Measurements from ENCODE around the gene BCR. TPM values are rescaled to one million over a fixed set of nuclear protein-coding genes. Genes with fewer than 3 reads are reported as not detected.
A peak's percentile ranks its signal among the peaks of the same experiment; 100 is the strongest.

Gene BCR
- total RNA-seq, 1 donor from 2014 or later, result 57.2 TPM

DNA sequence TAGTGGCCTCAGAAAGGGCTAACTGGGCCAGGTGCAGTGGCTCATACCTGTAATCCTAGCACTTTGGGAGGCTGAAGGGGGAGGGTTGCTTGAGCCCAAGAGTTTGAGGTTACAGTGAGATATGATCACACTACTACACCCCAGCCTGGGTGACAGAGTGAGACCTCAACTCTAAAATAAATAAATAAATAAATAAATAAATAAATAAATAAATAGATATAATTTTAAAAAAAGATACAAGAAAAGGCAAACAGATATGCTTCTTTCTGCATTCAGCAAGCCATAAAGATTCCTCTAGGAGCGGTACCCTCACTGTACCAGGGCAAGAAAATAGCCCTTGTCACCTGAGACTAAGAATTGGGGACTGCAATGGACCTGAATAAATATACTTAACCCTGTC is 37.2 kb upstream of the BCR start:
- H3K27ac ChIP-seq, result no peak overlapping the region

DNA sequence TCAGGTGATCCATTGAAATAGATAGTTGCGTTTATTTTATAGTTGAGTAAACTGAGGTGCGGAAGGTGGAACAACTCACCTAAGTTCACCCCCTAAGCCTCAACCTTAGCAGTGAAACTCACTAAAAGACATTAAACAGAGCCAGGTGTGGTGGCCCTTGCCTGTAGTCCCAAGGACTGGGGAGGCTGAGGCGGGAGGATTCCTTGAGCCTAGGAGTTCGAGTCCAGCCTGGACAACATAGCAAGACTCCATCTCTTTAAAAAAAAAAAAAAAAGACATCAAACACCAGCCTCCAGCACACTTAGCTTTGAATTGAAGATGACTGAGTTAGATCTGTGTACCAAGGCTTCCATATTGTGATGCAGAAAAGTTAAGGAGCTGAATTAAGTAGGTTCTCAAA is 35.9 kb upstream of the BCR start:
- DNase-seq (no peak), ATAC-seq (no peak)
- H3K27me3 ChIP-seq (ENCODE audit: low read depth), result no peaks in the 10 kb centered on the region
- no peak overlapping the region for H3K4me3 ChIP-seq
- H3K27ac ChIP-seq, result peak overlapping the region; percentile 71
- TF ChIP-seq, protein P1, sequence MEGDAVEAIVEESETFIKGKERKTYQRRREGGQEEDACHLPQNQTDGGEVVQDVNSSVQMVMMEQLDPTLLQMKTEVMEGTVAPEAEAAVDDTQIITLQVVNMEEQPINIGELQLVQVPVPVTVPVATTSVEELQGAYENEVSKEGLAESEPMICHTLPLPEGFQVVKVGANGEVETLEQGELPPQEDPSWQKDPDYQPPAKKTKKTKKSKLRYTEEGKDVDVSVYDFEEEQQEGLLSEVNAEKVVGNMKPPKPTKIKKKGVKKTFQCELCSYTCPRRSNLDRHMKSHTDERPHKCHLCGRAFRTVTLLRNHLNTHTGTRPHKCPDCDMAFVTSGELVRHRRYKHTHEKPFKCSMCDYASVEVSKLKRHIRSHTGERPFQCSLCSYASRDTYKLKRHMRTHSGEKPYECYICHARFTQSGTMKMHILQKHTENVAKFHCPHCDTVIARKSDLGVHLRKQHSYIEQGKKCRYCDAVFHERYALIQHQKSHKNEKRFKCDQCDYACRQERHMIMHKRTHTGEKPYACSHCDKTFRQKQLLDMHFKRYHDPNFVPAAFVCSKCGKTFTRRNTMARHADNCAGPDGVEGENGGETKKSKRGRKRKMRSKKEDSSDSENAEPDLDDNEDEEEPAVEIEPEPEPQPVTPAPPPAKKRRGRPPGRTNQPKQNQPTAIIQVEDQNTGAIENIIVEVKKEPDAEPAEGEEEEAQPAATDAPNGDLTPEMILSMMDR (IDR thresholded peaks at IDR 0.05), result no peak
- H3K9me3 ChIP-seq, result no peaks in the 10 kb centered on the region
- peaks cover 59% of the 10 kb centered on the region for H3K4me1 ChIP-seq
- H3K36me3 ChIP-seq, result no peaks in the 10 kb centered on the region
- intact Hi-C loops (cut with DNase I), result no loop called here

More for the DNA sequence above, 37.2 kb upstream of the BCR start:
- TF ChIP-seq, protein P1 (IDR thresholded peaks at IDR 0.05), result no peak
- ATAC-seq (no peak), DNase-seq (no peak)
- Histone ChIP-seq H3K36me3 (no peaks in the 10 kb centered on the region), H3K4me3 (no peak overlapping the region), H3K27me3 (ENCODE audit: low read depth) (no peaks in the 10 kb centered on the region), H3K4me1 (peaks cover 54% of the 10 kb centered on the region), H3K9me3 (no peaks in the 10 kb centered on the region)
- intact Hi-C loops (cut with DNase I), result no loop called here

DNA sequence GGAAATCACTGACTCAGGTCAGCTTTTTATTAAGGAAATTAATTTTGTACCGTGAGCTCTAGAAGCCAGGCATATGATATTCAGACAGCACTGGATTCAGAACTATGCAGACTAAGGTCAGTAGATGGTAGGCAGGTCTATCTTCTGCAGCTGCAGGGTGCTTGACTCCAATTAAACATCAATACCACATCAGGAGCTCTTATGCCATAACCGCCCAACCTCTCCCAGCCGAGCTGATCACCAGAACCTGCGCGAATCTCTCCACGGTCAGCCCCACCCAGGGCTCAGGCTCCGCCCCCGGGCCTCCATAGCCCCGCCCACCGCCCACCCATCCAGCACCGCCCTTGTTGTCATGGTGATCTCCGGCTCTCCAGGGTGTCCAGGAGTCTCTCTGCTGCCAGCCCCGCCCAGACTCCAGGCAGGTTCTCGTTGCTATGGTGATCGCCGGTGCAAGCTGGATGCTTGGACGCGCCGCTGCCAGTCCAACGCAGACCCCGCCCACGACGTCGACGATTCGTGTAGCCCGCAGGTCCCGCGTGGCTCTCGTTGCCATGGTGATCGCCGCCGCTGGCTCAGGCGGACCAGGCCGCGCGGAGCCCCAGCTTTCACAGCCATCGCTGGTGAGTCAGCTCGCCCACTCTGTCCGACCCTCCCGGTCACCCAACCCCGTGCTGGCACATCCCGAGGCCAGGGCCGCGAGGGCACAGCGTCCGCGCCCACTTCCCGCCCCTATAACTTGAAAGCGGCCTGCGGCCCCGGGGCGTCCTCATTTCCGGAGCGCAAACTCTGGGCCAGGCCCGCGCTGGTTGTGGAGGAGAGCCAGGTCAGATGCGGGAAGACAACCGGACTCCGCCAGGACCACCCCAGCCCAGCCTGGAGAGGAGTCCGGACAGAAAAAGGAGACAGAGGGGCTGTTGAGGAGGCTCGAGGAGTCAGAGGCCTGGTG is 35.1 kb upstream of the BCR start, which contains the start of gene RAB36:
Gene RAB36, plus strand, starts transcription at position 546 of the 946 bp plus-strand sequence. CDS start 1,140 bp downstream, outside the sequence.
- Histone ChIP-seq H3K27me3 (ENCODE audit: low read depth) (no peaks in the 10 kb centered on the region), H3K4me3 (peak within 1 kb of the TSS; percentile 61), H3K4me1 (peaks cover 59% of the 10 kb centered on the region), H3K27ac (peak within 1 kb of the TSS; percentile 71), H3K9me3 (no peaks in the 10 kb centered on the region), H3K36me3 (no peaks in the 10 kb centered on the region)
- TF ChIP-seq, protein P1 (IDR thresholded peaks at IDR 0.05), result no peak
- intact Hi-C loops (cut with DNase I), result no loop called here
- ATAC-seq (peak; percentile 87 to 90), DNase-seq (peak; percentile 99)

DNA sequence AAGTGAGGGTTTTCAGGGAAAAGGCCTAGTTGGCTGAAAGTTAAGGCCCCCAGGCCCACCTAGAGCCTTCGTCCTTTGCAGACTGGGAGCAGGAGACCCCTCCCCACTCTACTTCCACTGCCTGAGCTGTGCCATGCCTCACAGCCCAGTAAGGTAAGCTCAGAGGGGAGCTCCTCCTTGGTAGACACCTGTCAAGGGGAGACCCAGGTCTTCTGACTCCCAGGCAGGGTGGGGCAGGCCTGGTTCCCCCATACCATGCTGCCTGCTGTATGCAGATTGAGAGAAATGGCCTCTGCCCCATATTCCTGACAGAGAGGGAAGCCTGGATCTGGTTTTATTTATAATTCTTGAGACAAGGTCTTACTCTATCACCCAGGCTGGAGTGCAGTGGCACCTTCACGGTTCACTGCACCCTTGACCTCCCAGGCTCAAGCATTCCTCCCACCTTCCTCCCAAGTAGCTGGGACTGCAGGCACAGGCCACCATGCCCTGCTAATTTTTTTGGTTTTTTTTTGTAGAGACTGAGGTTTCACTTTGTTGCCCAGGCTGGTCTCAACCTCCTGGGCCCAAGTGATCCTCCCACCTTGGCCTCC is 34.3 kb upstream of the BCR start:
- Histone ChIP-seq H3K27ac (peak overlapping the region; percentile 71), H3K9me3 (no peaks in the 10 kb centered on the region), H3K36me3 (no peaks in the 10 kb centered on the region), H3K27me3 (ENCODE audit: low read depth) (no peaks in the 10 kb centered on the region), H3K4me3 (peak overlapping the region; percentile 61), H3K4me1 (peaks cover 59% of the 10 kb centered on the region)
- intact Hi-C loops (cut with DNase I), result no loop called here
- no peak for ATAC-seq
- TF ChIP-seq, protein P1 (IDR thresholded peaks at IDR 0.05), result no peak
- DNase-seq, result no peak

DNA sequence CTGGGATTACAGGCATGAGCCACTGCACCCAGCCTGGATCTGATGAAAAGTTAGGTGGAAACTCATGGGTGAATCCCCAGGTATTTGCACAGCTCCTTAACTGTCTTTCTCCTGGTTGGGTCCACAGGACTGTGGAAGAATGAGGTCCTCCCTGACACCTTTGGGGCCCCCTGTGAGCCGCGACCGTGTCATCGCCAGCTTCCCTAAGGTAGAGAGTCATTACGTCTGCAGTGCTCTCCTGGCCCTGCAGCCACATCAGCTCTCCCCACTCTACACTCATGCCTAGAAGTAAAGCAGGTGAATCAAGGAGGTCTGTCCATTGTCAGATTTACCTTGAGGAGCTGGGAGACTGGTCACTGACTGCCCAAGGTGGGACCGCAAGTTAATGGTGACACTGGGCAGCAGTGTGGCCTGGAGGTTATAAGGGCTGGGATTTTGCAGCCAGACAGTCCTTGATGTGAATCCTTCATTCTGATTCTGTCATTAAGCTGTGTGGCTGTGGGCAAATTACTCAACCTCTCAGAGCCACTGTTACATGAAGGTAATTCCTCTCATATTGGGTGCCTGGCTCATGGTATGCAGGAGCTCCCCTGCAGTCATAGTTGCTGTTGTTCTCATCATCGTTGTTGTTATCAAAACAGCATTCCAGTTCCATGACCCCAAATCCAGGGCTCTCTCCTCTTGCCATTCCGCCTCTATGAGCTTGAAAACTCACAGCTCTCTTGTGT is 33.7 kb upstream of the BCR start:
- intact Hi-C loops (cut with DNase I), result no loop called here
- Histone ChIP-seq H3K4me3 (no peak overlapping the region), H3K27ac (no peak overlapping the region), H3K4me1 (peaks cover 61% of the 10 kb centered on the region), H3K36me3 (no peaks in the 10 kb centered on the region), H3K27me3 (ENCODE audit: low read depth) (no peaks in the 10 kb centered on the region), H3K9me3 (no peaks in the 10 kb centered on the region)
- no peak for DNase-seq
- no peak for ATAC-seq
- TF ChIP-seq, protein P1 (IDR thresholded peaks at IDR 0.05), result no peak
